ENCODE results near the gene SPRR2B. TPM values are rescaled to one million over a fixed set of nuclear protein-coding genes. Genes with fewer than 3 reads are reported as not detected.

The SPRR2B gene
- total RNA-seq, 1 experiment from 2014 or later = not detected

- H3K27ac ChIP-seq = no peak overlapping the region
- no peaks in the 10 kb centered on the region for H4K20me1 ChIP-seq (ENCODE audit: insufficient read depth)
- TF ChIP-seq EZH2 (IDR thresholded peaks at IDR 0.05; ENCODE audit: low read depth) (no peak), CTCF (conservative IDR thresholded peaks at IDR 0.05) (no peak)
- H3F3A ChIP-seq (ENCODE audit: insufficient read depth, low read depth) = no peaks in the 10 kb centered on the region
- no peak overlapping the region for H3K4me2 ChIP-seq
- ChIA-PET CTCF (interaction anchor here (0.6 kb wide), 1 partner anchor 181 kb away, joined by 3 read pairs; no protein-coding TSS in a partner anchor), POLR2A (ENCODE audit: unreplicated experiment) (no interaction called here)
- H3K4me1 ChIP-seq (replicated peaks; ENCODE audit: insufficient read depth) = no peaks in the 10 kb centered on the region
- no peaks in the 10 kb centered on the region for H3K9me3 ChIP-seq (ENCODE audit: insufficient read depth, low read depth)
- H3K9me2 ChIP-seq (ENCODE audit: insufficient read depth) = no peaks in the 10 kb centered on the region
- peaks cover 7% of the 10 kb centered on the region; the same call in 1 of the 2 replicates for H3K27me3 ChIP-seq (ENCODE audit: insufficient read depth, low read depth)
- no peak overlapping the region for H3K4me3 ChIP-seq
- H3K36me3 ChIP-seq (ENCODE audit: low read depth) = no peaks in the 10 kb centered on the region
- H2AFZ ChIP-seq = no peak overlapping the region
- DNase-seq = no peak
- BruUV-seq (replicated peaks) = no TSS peak
- intact Hi-C loops (cut with micrococcal nuclease; ENCODE audit: unreplicated experiment) = no loop called here
- no peaks in the 10 kb centered on the region for H3K79me2 ChIP-seq (ENCODE audit: low read depth)
Observed at GRCh38 chr1:153049211-153049610, 22.2 kb downstream of the SPRR2B start.

GRCh38 chr1:153040950-153041631 lies 30.3 kb downstream of the SPRR2B start, which contains the start of gene SPRR2D:
TSS of gene SPRR2D (minus strand) at chr1:153041120. CDS start at chr1:153040346, 774 bp downstream.
- TF ChIP-seq EZH2 (IDR thresholded peaks at IDR 0.05; ENCODE audit: low read depth) (no peak), CTCF (conservative IDR thresholded peaks at IDR 0.05) (no peak)
- no peak within 1 kb of the TSS for H3K27ac ChIP-seq
- H3K9me3 ChIP-seq (ENCODE audit: insufficient read depth, low read depth) = no peaks in the 10 kb centered on the region
- no peaks in the 10 kb centered on the region for H3K9me2 ChIP-seq (ENCODE audit: insufficient read depth)
- no peaks in the 10 kb centered on the region for H3K27me3 ChIP-seq (ENCODE audit: insufficient read depth, low read depth)
- BruUV-seq (replicated peaks) = no TSS peak
- DNase-seq = no peak
- H3F3A ChIP-seq (ENCODE audit: insufficient read depth, low read depth) = no peaks in the 10 kb centered on the region
- ChIA-PET POLR2A (ENCODE audit: unreplicated experiment) (no interaction called here), CTCF (no interaction called here)
- H2AFZ ChIP-seq = no peak within 1 kb of the TSS
- H4K20me1 ChIP-seq (ENCODE audit: insufficient read depth) = no peaks in the 10 kb centered on the region
- H3K79me2 ChIP-seq (ENCODE audit: low read depth) = no peaks in the 10 kb centered on the region
- H3K4me3 ChIP-seq = no peak within 1 kb of the TSS
- no peaks in the 10 kb centered on the region for H3K36me3 ChIP-seq (ENCODE audit: low read depth)
- intact Hi-C loops (cut with micrococcal nuclease; ENCODE audit: unreplicated experiment) = no loop called here
- H3K4me2 ChIP-seq = no peak within 1 kb of the TSS
- no peaks in the 10 kb centered on the region for H3K4me1 ChIP-seq (replicated peaks; ENCODE audit: insufficient read depth)

GRCh38 chr1:153035211-153035610 lies 36.2 kb downstream of the SPRR2B start:
- no peak for DNase-seq
- Histone ChIP-seq H3K79me2 (ENCODE audit: low read depth) (no peaks in the 10 kb centered on the region), H2AFZ (no peak overlapping the region), H3K4me2 (no peak overlapping the region), H3K4me3 (no peak overlapping the region), H3K9me2 (ENCODE audit: insufficient read depth) (no peaks in the 10 kb centered on the region), H4K20me1 (ENCODE audit: insufficient read depth) (no peaks in the 10 kb centered on the region), H3K4me1 (replicated peaks; ENCODE audit: insufficient read depth) (peaks cover 34% of the 10 kb centered on the region), H3K36me3 (ENCODE audit: low read depth) (no peaks in the 10 kb centered on the region), H3K27me3 (ENCODE audit: insufficient read depth, low read depth) (no peaks in the 10 kb centered on the region), H3K9me3 (ENCODE audit: insufficient read depth, low read depth) (no peaks in the 10 kb centered on the region), H3F3A (ENCODE audit: insufficient read depth, low read depth) (peaks cover 11% of the 10 kb centered on the region; the same call in 1 of the 2 replicates), H3K27ac (no peak overlapping the region)
- ChIA-PET POLR2A (ENCODE audit: unreplicated experiment) (no interaction called here), CTCF (no interaction called here)
- TF ChIP-seq CTCF (conservative IDR thresholded peaks at IDR 0.05) (no peak), EZH2 (IDR thresholded peaks at IDR 0.05; ENCODE audit: low read depth) (no peak)
- intact Hi-C loops (cut with micrococcal nuclease; ENCODE audit: unreplicated experiment) = no loop called here
- no TSS peak for BruUV-seq (replicated peaks)

Measured in PC-9 (cell line).